Measurements from ENCODE around the gene TMEM95.

TMEM95 gene

GRCh38 chr17:7355053-7355452 lies at the start of gene TMEM95:
Gene TMEM95, plus strand, starts transcription at chr17:7355156. Its CDS starts 49 bp downstream, at chr17:7355205.
- DNase-seq (ENCODE audit: low read depth, low spot score), result no peak

GRCh38 chr17:7306911-7307685 lies 47.9 kb upstream of the TMEM95 start, which contains the start of gene EIF5A:
Gene EIF5A, plus strand, starts transcription at chr17:7307628. Its CDS starts 2,008 bp downstream, at chr17:7309636.
- DNase-seq (ENCODE audit: low read depth, low spot score), result peak; percentile 100

- DNase-seq (ENCODE audit: low read depth, low spot score), result peak; percentile 50
Observed at GRCh38 chr17:7307686-7308624, 47.0 kb upstream of the TMEM95 start.

GRCh38 chr17:7308625-7309433 lies 46.1 kb upstream of the TMEM95 start:
- peak; percentile 75 for DNase-seq (ENCODE audit: low read depth, low spot score)

- DNase-seq (ENCODE audit: low read depth, low spot score), result no peak
Observed at GRCh38 chr17:7309628-7310027, 45.3 kb upstream of the TMEM95 start.

- DNase-seq (ENCODE audit: low read depth, low spot score), result no peak
Observed at GRCh38 chr17:7311110-7311705, 43.7 kb upstream of the TMEM95 start.

- DNase-seq (ENCODE audit: low read depth, low spot score), result no peak
Observed at GRCh38 chr17:7312432-7313087, 42.4 kb upstream of the TMEM95 start.

- DNase-seq (ENCODE audit: low read depth, low spot score), result peak; percentile 40
Observed at GRCh38 chr17:7313088-7313889, 41.7 kb upstream of the TMEM95 start.

GRCh38 chr17:7313890-7314718 lies 40.9 kb upstream of the TMEM95 start:
- no peak for DNase-seq (ENCODE audit: low read depth, low spot score)

GRCh38 chr17:7314719-7315569 lies 40.0 kb upstream of the TMEM95 start, which contains the start of gene GPS2:
Gene GPS2, minus strand, starts transcription at chr17:7315360. Its CDS starts 308 bp downstream, at chr17:7315052.
- peak; percentile 93 for DNase-seq (ENCODE audit: low read depth, low spot score)

- DNase-seq (ENCODE audit: low read depth, low spot score), result no peak
Observed at GRCh38 chr17:7315570-7316235, 39.3 kb upstream of the TMEM95 start.

GRCh38 chr17:7317161-7317803 lies 37.7 kb upstream of the TMEM95 start:
- DNase-seq (ENCODE audit: low read depth, low spot score), result no peak

- no peak for DNase-seq (ENCODE audit: low read depth, low spot score)
Observed at GRCh38 chr17:7318121-7318860, 36.7 kb upstream of the TMEM95 start.

GRCh38 chr17:7321466-7321865 lies 33.5 kb upstream of the TMEM95 start:
- DNase-seq (ENCODE audit: low read depth, low spot score), result no peak

- no peak for DNase-seq (ENCODE audit: low read depth, low spot score)
Observed at GRCh38 chr17:7322520-7323194, 32.3 kb upstream of the TMEM95 start.

Data from ELF-1 (cell line).